NCI-H128 (cell line): ENCODE data around the gene CMC2.

Experiments
- DNase-seq: peaks from one replicate; lab custom pipeline; 2025; ENCODE audit not compliant: unreplicated experiment; lab: John Stamatoyannopoulos, UW

Gene CMC2

DNA sequence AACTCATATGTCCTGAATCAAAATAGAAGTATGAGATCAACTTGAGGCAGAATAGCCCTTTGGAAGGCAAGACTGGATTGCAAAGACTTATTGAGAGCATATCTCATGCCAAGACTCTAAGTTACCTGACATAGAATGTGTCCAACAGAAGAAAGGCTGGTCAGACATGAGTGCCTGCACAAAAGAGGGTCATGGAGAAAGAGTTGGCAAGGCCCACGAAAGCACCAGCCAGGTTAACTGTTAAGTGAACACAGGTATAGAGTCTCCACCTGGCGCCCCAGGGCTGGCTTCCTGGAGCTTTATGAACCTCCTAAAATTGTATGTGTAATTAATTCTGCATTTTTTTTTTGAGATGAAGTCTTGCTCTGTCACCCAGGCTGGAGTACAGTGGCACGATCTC lies 71.0 kb downstream of the CMC2 start:
- no peak for DNase-seq

DNA sequence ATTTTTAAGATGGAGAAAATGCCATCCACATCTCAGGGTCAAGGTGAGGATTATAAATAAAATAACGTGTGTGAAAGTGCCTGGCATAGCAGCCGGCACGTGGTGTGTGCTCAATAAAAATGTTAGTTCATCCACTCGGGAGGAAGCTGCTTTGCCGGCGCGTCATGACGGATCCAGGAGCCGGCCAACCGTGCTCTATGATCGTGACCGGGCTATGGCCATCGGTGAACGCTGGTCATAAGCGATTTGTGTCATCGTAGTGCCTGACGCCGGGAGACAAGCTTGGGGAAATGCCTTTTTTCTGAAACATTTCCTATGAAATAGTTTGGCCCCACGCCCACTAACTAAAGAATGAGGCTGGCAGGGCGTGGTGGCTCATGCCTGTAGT lies 74.0 kb downstream of the CMC2 start:
- no peak for DNase-seq

DNA sequence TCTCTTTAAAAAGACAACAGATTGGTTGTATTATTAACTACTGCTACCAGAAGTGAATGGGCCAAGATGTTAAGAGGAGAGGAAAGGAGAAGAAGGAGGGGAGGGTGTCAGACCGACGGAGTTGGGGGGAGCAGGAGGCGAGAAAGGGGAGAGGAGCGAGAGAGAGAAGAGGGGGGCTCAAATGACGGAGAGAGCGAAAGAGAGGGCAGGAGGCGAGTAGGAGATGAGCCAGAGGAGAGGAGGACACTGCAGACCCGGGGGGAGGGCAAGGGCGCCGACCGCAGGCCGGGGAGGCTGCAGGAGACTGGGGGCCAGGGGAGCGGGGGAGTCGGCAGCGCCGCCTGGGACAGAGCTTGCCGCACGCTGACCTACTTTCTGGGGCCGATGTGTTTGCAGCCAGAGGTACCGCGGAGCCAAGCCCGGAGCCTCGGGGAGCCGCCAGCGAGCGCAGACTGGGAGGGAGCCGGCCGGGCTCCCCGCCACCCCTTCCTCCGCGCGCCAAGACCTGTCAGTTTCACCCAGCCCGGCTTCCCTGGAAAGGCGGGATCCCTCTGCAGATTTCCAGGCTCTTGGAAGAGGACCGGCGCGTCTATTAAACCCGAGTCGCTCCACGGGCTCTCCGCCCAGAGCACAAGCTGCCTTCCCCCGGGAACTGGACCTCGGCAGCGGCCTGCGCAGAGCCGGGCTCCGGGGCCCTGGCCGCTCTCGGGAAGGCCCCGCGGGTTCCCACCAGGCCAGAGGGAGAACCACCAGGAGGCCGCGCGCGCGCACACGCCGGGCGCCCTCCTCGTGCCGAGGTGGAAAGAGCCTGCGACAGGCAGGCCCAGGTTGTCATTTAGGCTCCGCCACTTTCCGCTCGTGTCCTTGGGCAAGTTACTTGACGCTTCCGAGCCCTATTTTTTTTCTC lies 74.6 kb downstream of the CMC2 start:
- no peak for DNase-seq

DNA sequence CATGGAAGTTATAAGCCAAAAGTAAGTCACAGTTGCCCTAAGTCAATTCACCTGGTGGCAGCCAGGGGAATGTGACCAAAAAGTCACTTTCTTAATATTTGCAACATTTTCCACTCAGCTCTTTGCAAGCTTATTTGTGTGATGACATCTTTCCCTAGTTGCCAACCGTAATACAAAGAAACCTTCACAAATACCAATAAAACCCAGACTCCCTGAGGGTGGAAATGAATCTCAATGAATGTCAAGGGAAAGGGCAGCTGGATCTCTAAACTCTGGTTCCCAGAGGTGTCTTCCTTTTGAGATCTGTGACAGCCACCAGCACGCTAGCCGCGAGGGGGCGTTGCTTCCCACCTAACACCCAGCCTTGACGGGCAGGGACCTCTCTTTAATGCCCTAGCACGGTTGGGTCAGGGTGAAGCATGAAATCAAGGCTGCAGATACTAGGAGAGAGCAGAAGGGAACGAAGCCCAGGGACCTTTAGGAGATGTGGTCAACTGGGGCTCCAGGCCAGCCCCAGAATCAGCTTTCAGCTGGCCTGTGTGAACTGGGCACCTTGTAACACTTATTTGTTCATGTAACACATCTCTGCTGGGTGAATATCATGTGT lies 82.2 kb downstream of the CMC2 start:
- DNase-seq, result no peak

DNA sequence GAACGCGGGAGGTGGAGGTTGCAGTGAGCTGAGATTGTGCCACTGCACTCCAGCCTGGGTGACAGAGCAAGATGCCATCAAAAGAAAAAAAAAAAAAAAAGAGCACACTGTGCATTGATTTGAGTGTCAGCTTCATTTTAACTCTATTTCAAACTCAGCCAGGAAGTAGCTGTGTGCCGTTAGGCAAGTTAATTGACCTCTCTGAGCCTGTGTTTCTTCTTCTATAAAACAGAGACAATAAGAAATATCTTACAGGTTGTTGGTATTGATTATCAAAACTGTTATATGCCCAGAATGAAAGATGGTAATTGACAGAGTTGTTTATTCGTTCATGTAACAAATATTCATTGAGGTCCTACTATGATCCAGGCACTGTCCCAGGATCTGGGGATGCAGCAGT lies 83.3 kb downstream of the CMC2 start:
- DNase-seq, result no peak
